Liver (tissue), 3 donors: Measurements from ENCODE around the gene KRTCAP3.

Experiments
- ATF3 ChIP-seq: IDR thresholded peaks from 2 replicates; pipeline ENCODE4 v1.6.1; 2016; ENCODE audit warnings: antibody characterized with exemption
- CTCF ChIP-seq: fragments of 150-350 bp; IDR thresholded peaks from 2 replicates; pipeline ENCODE4 v1.5.1; 2017; ENCODE audit warnings: improper control_type of control experiment, low read depth, low read length; ENCODE audit not compliant: missing input control
- EGR1 ChIP-seq, 2 donors: IDR thresholded peaks; 2 replicates each; pipeline ENCODE4 v1.6.1; 2016 to 2018; ENCODE audit warnings: antibody characterized with exemption in 2 of 2, low read depth in 2 of 2
- FOXA1 ChIP-seq: IDR thresholded peaks from 2 replicates; pipeline ENCODE4 v1.6.1; 2016; ENCODE audit warnings: antibody characterized with exemption
- GABPA ChIP-seq, 2 donors: IDR thresholded peaks in 1 of 2; conservative IDR thresholded peaks in 1 of 2; 2 replicates each; pipeline ENCODE4 v1.6.1; 2016; ENCODE audit warnings: antibody characterized with exemption in 2 of 2, mild to moderate bottlenecking in 1 of 2, moderate library complexity in 1 of 2
- JUND ChIP-seq, 2 donors: IDR thresholded peaks; 2 replicates each; pipeline ENCODE4 v1.6.1; 2016; ENCODE audit warnings: antibody characterized with exemption in 2 of 2
- MAX ChIP-seq: IDR thresholded peaks from 2 replicates; pipeline ENCODE4 v1.6.1; 2016; ENCODE audit warnings: antibody characterized with exemption
- RAD21 ChIP-seq, 2 donors: IDR thresholded peaks; 2 replicates each; pipeline ENCODE4 v1.6.1; 2016; ENCODE audit warnings: antibody characterized with exemption in 2 of 2, mild to moderate bottlenecking in 2 of 2
- RXRA ChIP-seq, 2 donors: IDR thresholded peaks; 2 replicates each; pipeline ENCODE4 v1.6.1; 2017 to 2018; ENCODE audit warnings: antibody characterized with exemption in 2 of 2, mild to moderate bottlenecking in 1 of 2
- SP1 ChIP-seq: IDR thresholded peaks from 2 replicates; pipeline ENCODE4 v1.6.1; 2018; ENCODE audit warnings: antibody characterized with exemption, mild to moderate bottlenecking
- TAF1 ChIP-seq: conservative IDR thresholded peaks from 2 replicates; pipeline ENCODE4 v1.6.1; 2016; ENCODE audit warnings: antibody characterized with exemption, mild to moderate bottlenecking
- TF ChIP-seq, protein P1 (sequence below): IDR thresholded peaks from 2 replicates; pipeline ENCODE4 v1.6.1; 2016; ENCODE audit warnings: antibody characterized with exemption, mild to moderate bottlenecking
- TF ChIP-seq, protein P2 (sequence below): IDR thresholded peaks from 2 replicates; pipeline ENCODE4 v1.6.1; 2016; ENCODE audit warnings: antibody characterized with exemption
- donor health status: healthy.
- donor health status: healthy.

DNA sequence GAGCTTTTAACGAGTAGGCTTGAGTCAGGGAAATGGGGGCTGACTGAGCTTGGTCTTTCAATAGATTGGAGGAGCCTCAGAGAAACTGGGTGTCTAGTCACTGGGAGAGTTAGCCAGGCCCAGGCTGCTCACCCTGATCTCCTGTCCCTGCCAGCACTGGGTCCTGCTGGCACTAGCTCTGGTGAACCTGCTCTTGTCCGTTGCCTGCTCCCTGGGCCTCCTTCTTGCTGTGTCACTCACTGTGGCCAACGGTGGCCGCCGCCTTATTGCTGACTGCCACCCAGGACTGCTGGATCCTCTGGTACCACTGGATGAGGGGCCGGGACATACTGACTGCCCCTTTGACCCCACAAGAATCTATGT is 720 bp downstream of the KRTCAP3 start:
- TF ChIP-seq RAD21 (IDR thresholded peaks at IDR 0.05) (no peak), CTCF (no peak), TAF1 (no peak), EGR1 (IDR thresholded peaks at IDR 0.05; ENCODE audit: low read depth in 2 of 2) (no peak), JUND (IDR thresholded peaks at IDR 0.05) (no peak), RXRA (IDR thresholded peaks at IDR 0.05) (no peak), MAX (no peak), SP1 (no peak), ATF3 (no peak), GABPA (IDR thresholded peaks at IDR 0.05 in 1 of 2, conservative IDR thresholded peaks at IDR 0.05 in 1 of 2) (no peak), FOXA1 (no peak)
- TF ChIP-seq, protein P1, sequence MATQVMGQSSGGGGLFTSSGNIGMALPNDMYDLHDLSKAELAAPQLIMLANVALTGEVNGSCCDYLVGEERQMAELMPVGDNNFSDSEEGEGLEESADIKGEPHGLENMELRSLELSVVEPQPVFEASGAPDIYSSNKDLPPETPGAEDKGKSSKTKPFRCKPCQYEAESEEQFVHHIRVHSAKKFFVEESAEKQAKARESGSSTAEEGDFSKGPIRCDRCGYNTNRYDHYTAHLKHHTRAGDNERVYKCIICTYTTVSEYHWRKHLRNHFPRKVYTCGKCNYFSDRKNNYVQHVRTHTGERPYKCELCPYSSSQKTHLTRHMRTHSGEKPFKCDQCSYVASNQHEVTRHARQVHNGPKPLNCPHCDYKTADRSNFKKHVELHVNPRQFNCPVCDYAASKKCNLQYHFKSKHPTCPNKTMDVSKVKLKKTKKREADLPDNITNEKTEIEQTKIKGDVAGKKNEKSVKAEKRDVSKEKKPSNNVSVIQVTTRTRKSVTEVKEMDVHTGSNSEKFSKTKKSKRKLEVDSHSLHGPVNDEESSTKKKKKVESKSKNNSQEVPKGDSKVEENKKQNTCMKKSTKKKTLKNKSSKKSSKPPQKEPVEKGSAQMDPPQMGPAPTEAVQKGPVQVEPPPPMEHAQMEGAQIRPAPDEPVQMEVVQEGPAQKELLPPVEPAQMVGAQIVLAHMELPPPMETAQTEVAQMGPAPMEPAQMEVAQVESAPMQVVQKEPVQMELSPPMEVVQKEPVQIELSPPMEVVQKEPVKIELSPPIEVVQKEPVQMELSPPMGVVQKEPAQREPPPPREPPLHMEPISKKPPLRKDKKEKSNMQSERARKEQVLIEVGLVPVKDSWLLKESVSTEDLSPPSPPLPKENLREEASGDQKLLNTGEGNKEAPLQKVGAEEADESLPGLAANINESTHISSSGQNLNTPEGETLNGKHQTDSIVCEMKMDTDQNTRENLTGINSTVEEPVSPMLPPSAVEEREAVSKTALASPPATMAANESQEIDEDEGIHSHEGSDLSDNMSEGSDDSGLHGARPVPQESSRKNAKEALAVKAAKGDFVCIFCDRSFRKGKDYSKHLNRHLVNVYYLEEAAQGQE: no peak
- TF ChIP-seq, protein P2, sequence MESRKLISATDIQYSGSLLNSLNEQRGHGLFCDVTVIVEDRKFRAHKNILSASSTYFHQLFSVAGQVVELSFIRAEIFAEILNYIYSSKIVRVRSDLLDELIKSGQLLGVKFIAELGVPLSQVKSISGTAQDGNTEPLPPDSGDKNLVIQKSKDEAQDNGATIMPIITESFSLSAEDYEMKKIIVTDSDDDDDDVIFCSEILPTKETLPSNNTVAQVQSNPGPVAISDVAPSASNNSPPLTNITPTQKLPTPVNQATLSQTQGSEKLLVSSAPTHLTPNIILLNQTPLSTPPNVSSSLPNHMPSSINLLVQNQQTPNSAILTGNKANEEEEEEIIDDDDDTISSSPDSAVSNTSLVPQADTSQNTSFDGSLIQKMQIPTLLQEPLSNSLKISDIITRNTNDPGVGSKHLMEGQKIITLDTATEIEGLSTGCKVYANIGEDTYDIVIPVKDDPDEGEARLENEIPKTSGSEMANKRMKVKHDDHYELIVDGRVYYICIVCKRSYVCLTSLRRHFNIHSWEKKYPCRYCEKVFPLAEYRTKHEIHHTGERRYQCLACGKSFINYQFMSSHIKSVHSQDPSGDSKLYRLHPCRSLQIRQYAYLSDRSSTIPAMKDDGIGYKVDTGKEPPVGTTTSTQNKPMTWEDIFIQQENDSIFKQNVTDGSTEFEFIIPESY: no peak
